Colon (tissue), 2 donors: ENCODE measurements around the gene TWNK.

Source experiments
- FAIRE-seq: peaks from 2 replicates; lab custom pipeline; 2012; peaks lifted over from hg19 to GRCh38; lab: Jason Lieb, UNC
- donor health status: control.
- donor health status: control.

TWNK gene

GRCh38 chr10:101011517-101012423, 24.4 kb downstream of the TWNK start:
- FAIRE-seq = no peak

- FAIRE-seq = no peak
These were observed 25.4 kb downstream of the TWNK start for GRCh38 chr10:101012525-101013364.

GRCh38 chr10:101013365-101013825, 26.1 kb downstream of the TWNK start:
- FAIRE-seq = no peak

- FAIRE-seq = no peak
These were observed 27.0 kb downstream of the TWNK start for GRCh38 chr10:101014230-101014884.

GRCh38 chr10:101014966-101015581, 27.7 kb downstream of the TWNK start:
- FAIRE-seq = no peak

GRCh38 chr10:101015582-101015973, 28.2 kb downstream of the TWNK start:
- no peak for FAIRE-seq

GRCh38 chr10:101016814-101017213, 29.5 kb downstream of the TWNK start:
- no peak for FAIRE-seq

- FAIRE-seq = no peak
These were observed 30.8 kb downstream of the TWNK start for GRCh38 chr10:101018118-101018599.

GRCh38 chr10:101018600-101019439, 31.5 kb downstream of the TWNK start:
- no peak for FAIRE-seq

- FAIRE-seq = no peak
These were observed 32.0 kb downstream of the TWNK start for GRCh38 chr10:101019440-101019703.

- no peak for FAIRE-seq
These were observed 33.2 kb downstream of the TWNK start for GRCh38 chr10:101020427-101021075.

- no peak for FAIRE-seq
These were observed 33.9 kb downstream of the TWNK start for GRCh38 chr10:101021239-101021638.

- no peak for FAIRE-seq
These were observed 34.4 kb downstream of the TWNK start for GRCh38 chr10:101021692-101022251.

GRCh38 chr10:101022967-101023705, 35.8 kb downstream of the TWNK start:
- FAIRE-seq = no peak

- no peak for FAIRE-seq
These were observed 39.9 kb downstream of the TWNK start for GRCh38 chr10:101027106-101027720.

- no peak for FAIRE-seq
These were observed 41.3 kb downstream of the TWNK start for GRCh38 chr10:101028446-101029337.

- no peak for FAIRE-seq
These were observed 42.4 kb downstream of the TWNK start for GRCh38 chr10:101029520-101030295.
